GM13977 (cell line): ENCODE results near the gene WFDC10B.
"Not testable (repeated sequence)": the region's sequence is repeated elsewhere in the genome, so short reads cannot be mapped to it uniquely, and the experiment has no call there.

Source experiments
- DNase-seq: peaks from one replicate; pipeline ENCODE4 v3.0.0; 2012; ENCODE audit warnings: low spot score
- CTCF ChIP-seq: IDR thresholded peaks from 2 replicates; pipeline ENCODE4 v1.5.1; 2012; ENCODE audit warnings: mild to moderate bottlenecking, control low read depth; ENCODE audit not compliant: insufficient read depth; ENCODE audit errors: extremely low read depth, missing control alignments
- in situ Hi-C: fragments of 300-500 bp; cut with MboI; formaldehyde crosslinking; loops from one replicate; pipeline ENCODE4 v1.12.0; 2022; ENCODE audit warnings: low sequenced_read_pairs, low pct_unique_long_range_greater_than_20kb, mixed read lengths, inconsistent platforms; ENCODE audit not compliant: unreplicated experiment

Gene WFDC10B

GRCh38 chr20:45701104-45701503 lies 3.7 kb downstream of the WFDC10B start:
- in situ Hi-C loops = no loop called here
- peak; percentile 20 for DNase-seq
- TF ChIP-seq CTCF = no peak

GRCh38 chr20:45695496-45695895 lies 9.3 kb downstream of the WFDC10B start:
- in situ Hi-C loops = no loop called here
- no peak for TF ChIP-seq CTCF
- DNase-seq = no peak

GRCh38 chr20:45693346-45693745 lies 11.5 kb downstream of the WFDC10B start:
- DNase-seq, in situ Hi-C loops: not testable (repeated sequence)

DNA sequence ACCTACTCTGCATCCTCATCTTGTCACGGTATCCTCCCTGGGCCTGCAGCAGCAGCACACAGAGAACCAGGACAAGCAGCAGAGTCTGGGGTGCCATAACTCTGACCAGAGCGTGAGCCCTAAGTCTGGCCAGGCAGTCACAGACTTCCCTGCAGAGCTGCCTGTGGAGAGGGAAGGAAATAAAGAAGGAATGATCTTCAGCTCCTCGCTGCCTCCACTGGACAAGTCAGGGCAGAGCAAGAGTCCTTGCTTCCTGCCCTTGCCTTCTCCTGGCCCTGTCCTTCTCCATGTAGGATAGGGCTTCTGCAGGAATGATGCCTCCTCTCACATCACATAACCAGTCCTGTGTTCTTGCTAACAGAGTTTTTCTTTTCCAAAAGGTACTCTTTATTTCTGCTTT lies 18.9 kb downstream of the WFDC10B start:
- peak; percentile 4 for TF ChIP-seq CTCF
- in situ Hi-C loops = no loop called here
- DNase-seq = no peak

DNA sequence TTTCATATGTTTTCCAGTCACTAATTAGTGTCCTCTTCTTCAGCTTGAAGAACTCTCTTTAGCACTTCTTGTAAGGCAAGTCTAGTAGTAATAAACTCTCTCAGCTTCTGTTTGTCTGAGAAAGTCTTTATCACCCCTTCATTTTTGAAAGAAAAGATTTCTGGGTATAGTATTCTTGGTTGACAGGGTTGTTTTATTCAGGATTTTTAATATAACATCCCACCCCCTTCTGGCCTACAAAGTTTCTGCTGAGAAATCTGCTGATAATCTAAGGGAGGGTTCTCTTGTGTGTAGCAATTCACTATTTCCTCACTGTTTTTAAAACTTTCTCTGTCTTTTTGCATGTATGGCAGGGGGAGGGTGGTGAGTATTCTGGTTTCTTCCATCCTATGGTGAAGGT lies 25.2 kb downstream of the WFDC10B start:
- no peak for DNase-seq
- no peak for TF ChIP-seq CTCF
- in situ Hi-C loops = no loop called here

GRCh38 chr20:45672765-45673164 lies 32.1 kb downstream of the WFDC10B start:
- in situ Hi-C loops = no loop called here
- DNase-seq = no peak
- no peak for TF ChIP-seq CTCF

DNA sequence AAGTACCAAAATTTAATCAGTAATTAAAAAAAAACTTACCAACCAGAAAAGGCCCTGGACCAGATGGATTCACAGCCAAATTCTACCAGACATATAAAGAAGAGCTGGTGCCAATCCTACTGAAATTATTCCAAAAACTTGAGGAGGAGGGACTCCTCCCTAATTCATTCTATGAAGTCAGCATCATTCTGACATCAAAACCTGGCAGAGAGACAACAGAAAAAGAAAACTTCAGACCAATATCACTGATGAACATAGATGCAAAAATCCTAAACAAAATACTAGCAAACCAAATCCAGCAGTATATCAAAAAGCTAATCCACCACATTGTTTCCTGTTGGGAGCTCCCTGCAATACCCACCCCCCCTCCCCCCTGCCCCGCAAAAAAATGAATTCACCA lies 34.7 kb downstream of the WFDC10B start, which contains the start of gene WFDC11:
Gene WFDC11, minus strand, starts transcription at position 101 of the 400 bp plus-strand sequence. CDS start 19,639 bp downstream, outside the sequence.
- no peak for TF ChIP-seq CTCF
- DNase-seq = no peak
- in situ Hi-C loops = no loop called here

GRCh38 chr20:45657038-45657437 lies 47.8 kb downstream of the WFDC10B start:
- in situ Hi-C loops, DNase-seq: not testable (repeated sequence)

GRCh38 chr20:45651726-45652125 lies 53.1 kb downstream of the WFDC10B start:
- not testable (repeated sequence) for DNase-seq

More at GRCh38 chr20:45651726-45652125, 53.1 kb downstream of the WFDC10B start:
- in situ Hi-C loops = not testable (repeated sequence)
